ENCODE measurements around the gene STK32B.

GRCh38 chr4:5082376-5082775 is 31.1 kb downstream of the STK32B start:
- TF ChIP-seq NR2C1 (IDR thresholded peaks at IDR 0.05) = no peak
- no peak for TF ChIP-seq NR2C1 (tag; IDR thresholded peaks at IDR 0.05)
- TF ChIP-seq HBP1 (CRISPR knock-in tag; IDR thresholded peaks at IDR 0.05) = no peak
- TF ChIP-seq ZNF23 (CRISPR knock-in tag; IDR thresholded peaks at IDR 0.05) = no peak
- no peak for TF ChIP-seq FIP1L1 (IDR thresholded peaks at IDR 0.05; ENCODE audit: low read depth, low read length, poor library complexity, severe bottlenecking)
- no peak for TF ChIP-seq ATF2 (CRISPR knock-in tag; IDR thresholded peaks at IDR 0.05)
- no peak for TF ChIP-seq KLF6 (CRISPR knock-in tag; IDR thresholded peaks at IDR 0.05; ENCODE audit: borderline replicate concordance)
